ENCODE results near the gene LAMA2. TPM values are rescaled to one million over a fixed set of nuclear protein-coding genes. Genes with fewer than 3 reads are reported as not detected.

The LAMA2 gene
- total and polyA plus RNA-seq, 2 of the 8 experiments (the other 6 are each of a cell fraction or from before 2014, with no cell fraction given) = 1.3 to 3.8 TPM

DNA sequence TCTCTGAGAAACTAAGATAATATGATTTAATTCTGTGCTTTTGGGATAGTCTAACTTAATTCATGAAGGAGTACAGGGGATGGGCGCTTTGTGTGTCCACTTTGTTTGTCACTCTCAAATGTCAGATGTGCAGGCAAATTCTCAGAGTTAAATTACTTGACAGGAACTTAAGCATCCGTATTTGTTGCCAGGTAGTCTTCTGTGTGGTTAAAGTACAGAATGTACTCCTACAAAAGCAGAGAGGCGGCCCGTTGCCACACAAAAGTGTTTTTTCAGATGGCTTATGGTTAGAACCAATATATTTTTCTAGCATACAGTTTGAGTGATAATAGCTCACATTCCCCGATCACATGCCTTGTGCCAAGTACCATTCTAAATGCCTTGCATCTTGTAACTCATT lies 234.4 kb downstream of the LAMA2 start (continued):
- TF ChIP-seq POLR2A (IDR thresholded peaks at IDR 0.05; ENCODE audit: control extremely low read depth in 1 of 2, low read depth in 2 of 2, low read length in 2 of 2) (no peak), USF2 (IDR thresholded peaks at IDR 0.05; ENCODE audit: low read length) (no peak)
